Osteoblast (primary cell): Measurements from ENCODE around the gene PATL1. TPM values are rescaled to one million over a fixed set of nuclear protein-coding genes. Genes with fewer than 3 reads are reported as not detected.
"Not testable (repeated sequence)": the region's sequence is repeated elsewhere in the genome, so short reads cannot be mapped to it uniquely, and the experiment has no call there.

Experiments
- DNase-seq: peaks from one replicate; pipeline ENCODE4 v3.0.0; 2011; ENCODE audit warnings: low spot score, mixed read lengths; ENCODE audit not compliant: insufficient read length; ENCODE audit errors: missing footprints
- H2AFZ ChIP-seq: 2 replicates; pipeline ENCODE4 v1.6.0; 2011; ENCODE audit warnings: mild to moderate bottlenecking, low read length
- H3K27ac ChIP-seq: 2 replicates; pipeline ENCODE4 v1.5.1; 2011; ENCODE audit warnings: mild to moderate bottlenecking, low read depth, low read length, moderate library complexity
- H3K27me3 ChIP-seq: 2 replicates; pipeline ENCODE4 v1.6.0; 2012; ENCODE audit warnings: mild to moderate bottlenecking, control low read depth, inconsistent platforms, low read length, moderate library complexity; ENCODE audit not compliant: insufficient read depth
- H3K36me3 ChIP-seq: 2 replicates; pipeline ENCODE4 v1.5.1; 2011; ENCODE audit warnings: mild to moderate bottlenecking, low read length, control low read depth, moderate library complexity; ENCODE audit not compliant: insufficient read depth
- H3K4me1 ChIP-seq: 2 replicates; pipeline ENCODE4 v1.5.1; 2011; ENCODE audit warnings: mild to moderate bottlenecking, low read length, control low read depth, moderate library complexity; ENCODE audit not compliant: insufficient read depth
- H3K4me2 ChIP-seq: 2 replicates; pipeline ENCODE4 v1.6.0; 2011; ENCODE audit warnings: mild to moderate bottlenecking, low read length; ENCODE audit not compliant: insufficient read depth
- H3K4me3 ChIP-seq: fragments of 200-600 bp; sonication (generic); 3 replicates; pipeline ENCODE4 v1.5.1; 2012; ENCODE audit warnings: mild to moderate bottlenecking, low read length, inconsistent platforms; ENCODE audit not compliant: insufficient read depth
- H3K79me2 ChIP-seq: 2 replicates; pipeline ENCODE4 v1.6.0; 2012; ENCODE audit warnings: mild to moderate bottlenecking, low read length, control low read depth, inconsistent platforms; ENCODE audit not compliant: insufficient read depth
- H3K9me3 ChIP-seq: 2 replicates; pipeline ENCODE4 v1.5.1; 2011; ENCODE audit warnings: low read depth, low read length, control low read depth
- H4K20me1 ChIP-seq: 2 replicates; pipeline ENCODE4 v1.6.0; 2012; ENCODE audit warnings: mild to moderate bottlenecking, low read length, control low read depth; ENCODE audit not compliant: insufficient read depth
- total RNA-seq: library from RNA; depleted of rRNA; stranded (reverse); fragments of >200 nt; gene quantifications from 2 replicates; pipeline ENCODE4 v1.2.3, GENCODE V29; 2012
- TF ChIP-seq, protein P1 (sequence below): IDR thresholded peaks from 2 replicates; pipeline ENCODE4 v1.5.1; 2011; ENCODE audit warnings: mild to moderate bottlenecking, low read depth, low read length, moderate library complexity; ENCODE audit errors: extremely low read depth

The PATL1 gene
- total RNA-seq, 1 donor: 19.5 TPM

DNA sequence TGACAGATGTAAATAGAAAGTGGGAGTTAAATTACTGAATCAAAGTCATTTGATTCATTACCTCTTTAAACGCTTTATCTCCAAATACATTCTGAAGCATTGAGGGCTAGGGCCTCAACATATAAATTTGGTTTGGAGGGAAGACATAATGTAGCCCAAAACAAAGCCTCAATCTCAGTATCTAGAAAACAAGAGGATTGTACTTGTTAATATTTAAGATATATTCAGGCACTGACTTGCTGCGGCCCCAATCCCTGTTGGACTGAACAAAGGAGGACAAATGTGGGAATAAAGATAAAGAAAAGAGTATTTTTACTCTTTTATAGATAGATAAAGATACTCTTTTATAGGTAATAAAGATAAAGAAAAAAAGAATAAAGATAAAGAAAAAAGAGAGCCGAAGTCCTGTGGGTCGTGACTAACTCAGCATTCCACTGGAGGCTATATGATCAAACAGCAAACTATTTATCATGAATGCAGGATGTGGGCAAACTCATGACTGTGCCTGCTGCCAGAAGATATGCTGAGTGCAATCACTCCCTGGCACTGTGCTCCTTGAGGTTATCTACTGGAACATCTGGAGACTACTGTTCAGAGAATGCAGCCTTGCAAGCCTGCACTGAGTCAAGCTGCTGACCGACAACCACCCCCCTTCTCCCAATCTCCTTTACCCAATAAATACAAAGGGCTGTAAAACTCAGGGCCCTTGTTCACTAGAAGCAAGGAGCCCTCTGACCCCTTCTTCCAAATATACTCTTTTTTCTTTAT, 37.9 kb upstream of the PATL1 start:
- H4K20me1 ChIP-seq: no peaks in the 10 kb centered on the region
- H3K36me3 ChIP-seq: no peaks in the 10 kb centered on the region
- TF ChIP-seq, protein P1, sequence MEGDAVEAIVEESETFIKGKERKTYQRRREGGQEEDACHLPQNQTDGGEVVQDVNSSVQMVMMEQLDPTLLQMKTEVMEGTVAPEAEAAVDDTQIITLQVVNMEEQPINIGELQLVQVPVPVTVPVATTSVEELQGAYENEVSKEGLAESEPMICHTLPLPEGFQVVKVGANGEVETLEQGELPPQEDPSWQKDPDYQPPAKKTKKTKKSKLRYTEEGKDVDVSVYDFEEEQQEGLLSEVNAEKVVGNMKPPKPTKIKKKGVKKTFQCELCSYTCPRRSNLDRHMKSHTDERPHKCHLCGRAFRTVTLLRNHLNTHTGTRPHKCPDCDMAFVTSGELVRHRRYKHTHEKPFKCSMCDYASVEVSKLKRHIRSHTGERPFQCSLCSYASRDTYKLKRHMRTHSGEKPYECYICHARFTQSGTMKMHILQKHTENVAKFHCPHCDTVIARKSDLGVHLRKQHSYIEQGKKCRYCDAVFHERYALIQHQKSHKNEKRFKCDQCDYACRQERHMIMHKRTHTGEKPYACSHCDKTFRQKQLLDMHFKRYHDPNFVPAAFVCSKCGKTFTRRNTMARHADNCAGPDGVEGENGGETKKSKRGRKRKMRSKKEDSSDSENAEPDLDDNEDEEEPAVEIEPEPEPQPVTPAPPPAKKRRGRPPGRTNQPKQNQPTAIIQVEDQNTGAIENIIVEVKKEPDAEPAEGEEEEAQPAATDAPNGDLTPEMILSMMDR: no peak
- H3K9me3 ChIP-seq: no peaks in the 10 kb centered on the region
- H3K4me3 ChIP-seq: no peak overlapping the region
- H2AFZ ChIP-seq: no peak overlapping the region
- H3K27ac ChIP-seq: peak overlapping the region; percentile 48
- H3K27me3 ChIP-seq: no peaks in the 10 kb centered on the region
- H3K79me2 ChIP-seq: no peaks in the 10 kb centered on the region
- DNase-seq: no peak
- peak overlapping the region; percentile 26 for H3K4me2 ChIP-seq
- H3K4me1 ChIP-seq: peaks cover 17% of the 10 kb centered on the region

DNA sequence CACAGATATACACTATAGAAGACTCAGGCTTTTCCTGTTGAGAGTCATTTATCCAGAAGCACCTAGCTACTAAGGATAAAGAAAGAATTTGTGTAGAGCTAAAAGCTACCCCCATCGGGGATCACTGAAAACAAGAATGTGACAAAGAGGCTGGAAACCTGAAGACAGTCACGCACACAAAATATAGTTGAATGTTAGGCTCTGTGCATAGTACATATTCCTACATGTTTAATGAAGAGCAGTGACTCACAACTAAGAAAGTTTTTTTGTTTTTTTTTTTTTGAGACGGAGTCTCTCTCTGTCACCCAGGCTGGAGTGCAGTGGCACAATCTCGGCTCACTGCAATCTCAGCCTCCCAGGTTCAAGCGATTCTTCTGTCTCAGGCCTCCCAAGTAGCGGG, 36.5 kb upstream of the PATL1 start:
- TF ChIP-seq, protein P1: no peak
- H2AFZ ChIP-seq: peak overlapping the region; percentile 6
- no peak overlapping the region for H3K27ac ChIP-seq

DNA sequence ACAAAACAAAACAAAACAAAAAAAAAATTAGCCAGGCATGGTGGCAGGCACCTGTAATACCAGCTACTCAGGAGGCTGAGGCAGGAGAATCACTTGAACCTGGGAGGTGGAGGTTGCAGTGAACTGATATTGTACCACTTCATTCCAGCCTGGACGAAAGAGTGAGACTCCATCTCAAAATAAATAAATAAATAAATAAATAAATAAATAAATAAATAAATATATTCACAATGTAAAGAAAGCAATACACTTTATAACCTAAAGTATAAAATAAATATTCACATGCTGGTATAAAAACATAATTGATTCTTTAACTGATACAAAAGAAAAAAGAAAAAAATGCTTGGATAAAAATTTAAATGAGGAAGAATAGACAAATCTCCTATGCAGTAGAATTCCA, 34.7 kb upstream of the PATL1 start:
- H2AFZ ChIP-seq, H4K20me1 ChIP-seq, H3K9me3 ChIP-seq, H3K4me2 ChIP-seq, H3K79me2 ChIP-seq, DNase-seq, H3K4me3 ChIP-seq, H3K27me3 ChIP-seq, H3K36me3 ChIP-seq, H3K27ac ChIP-seq: not testable (repeated sequence)
- peaks cover 11% of the 10 kb centered on the region for H3K4me1 ChIP-seq

More for the DNA sequence above, 36.5 kb upstream of the PATL1 start:
- peaks cover 14% of the 10 kb centered on the region for H3K4me1 ChIP-seq
- no peaks in the 10 kb centered on the region for H4K20me1 ChIP-seq
- no peaks in the 10 kb centered on the region for H3K79me2 ChIP-seq
- no peak overlapping the region for H3K4me3 ChIP-seq
- no peaks in the 10 kb centered on the region for H3K9me3 ChIP-seq
- H3K27me3 ChIP-seq: no peaks in the 10 kb centered on the region
- DNase-seq: no peak
- H3K36me3 ChIP-seq: no peaks in the 10 kb centered on the region
- no peak overlapping the region for H3K4me2 ChIP-seq

DNA sequence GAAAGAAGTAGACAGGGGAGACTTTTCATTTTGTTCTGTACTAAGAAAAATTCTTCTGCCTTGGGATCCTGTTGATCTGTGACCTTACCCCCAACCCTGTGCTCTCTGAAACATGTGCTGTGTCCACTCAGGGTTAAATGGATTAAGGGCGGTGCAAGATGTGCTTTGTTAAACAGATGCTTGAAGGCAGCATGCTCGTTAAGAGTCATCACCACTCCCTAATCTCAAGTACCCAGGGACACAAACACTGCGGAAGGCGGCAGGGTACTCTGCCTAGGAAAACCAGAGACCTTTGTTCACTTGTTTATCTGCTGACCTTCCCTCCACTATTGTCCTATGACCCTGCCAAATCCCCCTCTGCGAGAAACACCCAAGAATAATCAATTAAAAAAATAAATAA, 31.3 kb upstream of the PATL1 start:
- not testable (repeated sequence) for H3K79me2 ChIP-seq, H3K4me2 ChIP-seq, H3K27ac ChIP-seq, H3K4me3 ChIP-seq, H3K9me3 ChIP-seq, DNase-seq, H2AFZ ChIP-seq, H3K27me3 ChIP-seq, H3K4me1 ChIP-seq, H3K36me3 ChIP-seq, H4K20me1 ChIP-seq

DNA sequence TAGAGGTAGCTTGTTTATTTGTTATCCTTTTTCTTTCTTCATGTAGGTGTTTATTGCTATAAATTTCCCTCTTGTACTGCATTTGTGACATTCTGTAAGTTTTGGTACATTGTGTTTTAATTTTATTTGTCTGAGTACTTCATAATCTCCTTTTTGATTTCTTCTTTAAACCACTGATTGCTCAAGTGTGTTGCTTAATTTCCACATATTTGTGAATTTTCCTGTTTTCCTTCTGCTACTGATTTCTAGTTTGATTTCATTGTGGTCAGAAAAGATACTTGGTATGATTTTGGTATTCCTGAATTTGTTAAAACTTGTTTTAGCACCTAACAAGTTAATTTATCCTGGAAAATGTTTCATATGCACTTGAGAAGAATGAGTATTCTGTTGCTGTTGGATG, 29.7 kb upstream of the PATL1 start:
- Histone ChIP-seq H3K27me3 (no peaks in the 10 kb centered on the region), H3K4me1 (no peaks in the 10 kb centered on the region), H2AFZ (no peak overlapping the region), H3K4me2 (no peak overlapping the region), H4K20me1 (no peaks in the 10 kb centered on the region), H3K4me3 (no peak overlapping the region), H3K36me3 (no peaks in the 10 kb centered on the region), H3K79me2 (no peaks in the 10 kb centered on the region), H3K9me3 (no peaks in the 10 kb centered on the region), H3K27ac (no peak overlapping the region)
- DNase-seq: no peak
- TF ChIP-seq, protein P1: no peak
